Measurements from ENCODE around the gene ANKRD63. TPM values are rescaled to one million over a fixed set of nuclear protein-coding genes. Genes with fewer than 3 reads are reported as not detected.
A peak's percentile ranks its signal among the peaks of the same experiment; 100 is the strongest.

Gene ANKRD63
- total RNA-seq = not detected
- long read RNA-seq, partial matches to known transcripts = 0 of 2 reads
- long read RNA-seq, other reads (novel, unspliced or antisense) = 0 of 2 reads

- intact Hi-C loops (cut with micrococcal nuclease) = loop anchor here (10.0 kb wide), 1 partner anchor 142 kb away; no protein-coding TSS in a partner anchor
- DNase-seq = no peak
- Histone ChIP-seq H3K36me3 (no peaks in the 10 kb centered on the region), H3K4me1 (peaks cover 61% of the 10 kb centered on the region), H3K4me3 (peak within 1 kb of the TSS; percentile 68), H3K27me3 (ENCODE audit: low read depth) (peaks cover 69% of the 10 kb centered on the region), H3K9me3 (replicated peaks) (no peaks in the 10 kb centered on the region), H3K27ac (replicated peaks) (no peak within 1 kb of the TSS)
- TF ChIP-seq, protein P1, sequence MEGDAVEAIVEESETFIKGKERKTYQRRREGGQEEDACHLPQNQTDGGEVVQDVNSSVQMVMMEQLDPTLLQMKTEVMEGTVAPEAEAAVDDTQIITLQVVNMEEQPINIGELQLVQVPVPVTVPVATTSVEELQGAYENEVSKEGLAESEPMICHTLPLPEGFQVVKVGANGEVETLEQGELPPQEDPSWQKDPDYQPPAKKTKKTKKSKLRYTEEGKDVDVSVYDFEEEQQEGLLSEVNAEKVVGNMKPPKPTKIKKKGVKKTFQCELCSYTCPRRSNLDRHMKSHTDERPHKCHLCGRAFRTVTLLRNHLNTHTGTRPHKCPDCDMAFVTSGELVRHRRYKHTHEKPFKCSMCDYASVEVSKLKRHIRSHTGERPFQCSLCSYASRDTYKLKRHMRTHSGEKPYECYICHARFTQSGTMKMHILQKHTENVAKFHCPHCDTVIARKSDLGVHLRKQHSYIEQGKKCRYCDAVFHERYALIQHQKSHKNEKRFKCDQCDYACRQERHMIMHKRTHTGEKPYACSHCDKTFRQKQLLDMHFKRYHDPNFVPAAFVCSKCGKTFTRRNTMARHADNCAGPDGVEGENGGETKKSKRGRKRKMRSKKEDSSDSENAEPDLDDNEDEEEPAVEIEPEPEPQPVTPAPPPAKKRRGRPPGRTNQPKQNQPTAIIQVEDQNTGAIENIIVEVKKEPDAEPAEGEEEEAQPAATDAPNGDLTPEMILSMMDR (IDR thresholded peaks at IDR 0.05; ENCODE audit: borderline replicate concordance) = no peak
Observed at GRCh38 chr15:40282869-40283614, at the start of gene ANKRD63. TSS of gene ANKRD63 (minus strand) at chr15:40283064. CDS start at chr15:40282586, 478 bp downstream.

- Histone ChIP-seq H3K27ac (replicated peaks) (peak overlapping the region; percentile 99), H3K27me3 (ENCODE audit: low read depth) (no peaks in the 10 kb centered on the region), H3K36me3 (peaks cover 22% of the 10 kb centered on the region), H3K4me3 (no peak overlapping the region), H3K4me1 (peaks cover 100% of the 10 kb centered on the region), H3K9me3 (replicated peaks) (no peaks in the 10 kb centered on the region)
- intact Hi-C loops (cut with micrococcal nuclease) = no loop called here
- no peak for DNase-seq
- TF ChIP-seq, protein P1 (IDR thresholded peaks at IDR 0.05; ENCODE audit: borderline replicate concordance) = no peak
Observed at GRCh38 chr15:40332113-40332781, 49.4 kb upstream of the ANKRD63 start.

DNA sequence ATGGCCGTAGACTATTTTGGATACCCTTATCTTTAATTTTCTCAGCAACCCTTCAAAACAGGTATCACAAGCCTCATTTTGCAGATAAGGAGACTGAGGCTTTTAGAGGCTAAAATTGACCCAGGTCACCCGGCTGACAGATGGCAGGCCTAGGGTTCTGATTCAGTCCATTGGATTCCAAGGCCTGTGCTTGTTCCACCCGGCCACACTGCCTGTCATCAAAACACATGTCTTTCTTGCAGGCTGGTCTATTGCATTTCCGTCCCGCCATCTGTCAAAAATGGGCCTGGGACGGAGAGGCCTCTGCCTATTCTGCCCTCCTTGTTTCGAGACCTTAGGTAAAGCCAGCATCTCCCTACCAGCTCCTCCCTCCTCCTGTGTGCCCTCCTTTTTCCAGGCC, 48.8 kb upstream of the ANKRD63 start:
- DNase-seq = no peak
- intact Hi-C loops (cut with micrococcal nuclease) = no loop called here
- Histone ChIP-seq H3K4me1 (peaks cover 100% of the 10 kb centered on the region), H3K4me3 (no peak overlapping the region), H3K27ac (replicated peaks) (peak overlapping the region; percentile 99), H3K9me3 (replicated peaks) (no peaks in the 10 kb centered on the region), H3K27me3 (ENCODE audit: low read depth) (no peaks in the 10 kb centered on the region), H3K36me3 (peaks cover 19% of the 10 kb centered on the region)
- TF ChIP-seq, protein P1 (IDR thresholded peaks at IDR 0.05; ENCODE audit: borderline replicate concordance) = no peak

DNA sequence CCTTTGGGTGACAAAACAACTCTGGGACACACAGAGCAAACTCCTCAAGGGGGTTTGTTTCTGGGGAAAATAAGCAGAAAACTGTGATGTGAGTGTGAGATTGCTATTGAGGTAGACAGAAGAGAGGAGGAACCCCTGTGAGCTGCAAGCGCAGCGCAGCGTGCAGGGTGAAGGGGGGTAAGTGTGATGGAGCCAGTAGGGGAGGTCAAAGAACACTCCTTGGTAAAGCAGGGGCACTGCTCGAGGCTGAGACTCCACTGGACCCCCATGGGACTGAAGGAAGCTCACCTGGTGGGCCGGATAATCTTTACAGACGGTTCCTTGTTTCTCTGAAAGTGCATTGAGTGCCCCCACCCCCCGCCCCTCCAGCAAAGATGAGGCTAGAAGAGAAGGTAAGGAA, 48.2 kb upstream of the ANKRD63 start:
- TF ChIP-seq, protein P1 (IDR thresholded peaks at IDR 0.05; ENCODE audit: borderline replicate concordance) = no peak

DNA sequence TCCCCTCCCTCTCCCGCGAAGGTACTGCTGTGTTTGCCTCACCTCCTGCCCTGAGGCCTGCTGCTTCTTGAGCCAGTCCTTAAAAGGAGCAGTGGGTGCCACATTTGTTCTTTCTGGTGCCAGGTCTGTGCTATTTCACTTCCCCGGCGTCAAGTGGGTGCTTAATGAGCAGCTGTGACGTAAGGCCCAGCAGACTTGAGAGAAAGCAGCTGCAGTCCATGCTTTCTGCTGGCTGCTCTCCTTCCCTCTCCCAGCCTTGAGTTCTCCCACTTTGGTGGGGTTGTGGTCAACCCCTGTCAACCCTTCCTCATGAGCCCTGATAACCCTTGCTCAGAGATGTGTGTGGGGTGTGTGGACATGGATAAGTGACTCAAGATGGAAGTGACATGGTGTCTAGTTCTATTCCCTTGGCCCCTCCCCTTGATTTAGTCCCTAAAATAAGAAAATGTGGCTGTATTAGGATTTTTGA, 47.5 kb upstream of the ANKRD63 start:
- intact Hi-C loops (cut with micrococcal nuclease) = no loop called here
- Histone ChIP-seq H3K4me3 (no peak overlapping the region), H3K27ac (replicated peaks) (peak overlapping the region; percentile 99), H3K27me3 (ENCODE audit: low read depth) (no peaks in the 10 kb centered on the region), H3K4me1 (peaks cover 100% of the 10 kb centered on the region), H3K36me3 (peaks cover 6% of the 10 kb centered on the region), H3K9me3 (replicated peaks) (no peaks in the 10 kb centered on the region)
- TF ChIP-seq, protein P1 (IDR thresholded peaks at IDR 0.05; ENCODE audit: borderline replicate concordance) = no peak
- DNase-seq = no peak

More for the DNA sequence above, 48.2 kb upstream of the ANKRD63 start:
- no peak for DNase-seq
- Histone ChIP-seq H3K4me3 (no peak overlapping the region), H3K36me3 (peaks cover 13% of the 10 kb centered on the region), H3K9me3 (replicated peaks) (no peaks in the 10 kb centered on the region), H3K27me3 (ENCODE audit: low read depth) (no peaks in the 10 kb centered on the region), H3K27ac (replicated peaks) (peak overlapping the region; percentile 99), H3K4me1 (peaks cover 100% of the 10 kb centered on the region)
- intact Hi-C loops (cut with micrococcal nuclease) = no loop called here
